VCaP (cell line): Measurements from ENCODE around the gene SLC22A1.
A peak's percentile ranks its signal among the peaks of the same experiment; 100 is the strongest.

Experiments
- H3K27ac ChIP-seq: fragments of 450-650 bp; 2 replicates; pipeline ENCODE4 v1.5.1; 2017
- TF ChIP-seq, protein P1 (sequence below): fragments of 450-650 bp; conservative IDR thresholded peaks from 2 replicates; pipeline ENCODE4 v1.5.1; 2017; ENCODE audit warnings: mild to moderate bottlenecking, moderate library complexity

The SLC22A1 gene

DNA sequence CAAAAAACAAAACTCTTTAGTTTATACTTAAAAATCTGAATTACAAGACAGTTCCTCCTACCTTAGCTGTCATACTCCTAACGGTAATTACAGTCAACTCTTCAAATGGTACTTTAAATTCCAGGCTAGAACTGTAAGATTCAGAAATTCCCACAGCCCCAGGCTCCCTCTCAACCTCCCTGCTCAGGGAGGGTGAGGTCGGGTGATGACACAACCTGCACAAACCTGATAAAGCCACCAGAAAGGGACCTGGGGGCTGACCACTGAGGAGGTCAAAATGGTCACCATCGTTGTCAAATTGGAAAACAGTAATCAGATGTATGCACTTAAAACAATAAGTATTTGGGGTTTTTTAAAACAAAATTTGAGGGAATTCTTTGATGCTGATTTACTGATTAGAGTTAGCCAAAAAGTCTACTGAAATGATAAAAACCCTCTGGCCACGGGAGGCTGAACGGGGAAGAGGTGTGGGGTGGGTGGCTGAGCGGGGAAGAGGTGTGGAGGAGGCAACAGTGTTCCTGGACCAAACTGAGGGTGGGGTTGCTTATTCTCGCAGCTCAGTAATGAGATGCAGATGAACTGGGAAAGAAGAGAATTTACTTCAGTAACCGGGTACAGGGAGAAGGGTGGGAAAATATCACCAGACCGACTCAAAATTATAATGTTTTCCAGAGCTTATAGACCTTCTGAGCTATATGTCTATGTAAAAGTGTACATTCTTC, 52.4 kb downstream of the SLC22A1 start:
- TF ChIP-seq, protein P1, sequence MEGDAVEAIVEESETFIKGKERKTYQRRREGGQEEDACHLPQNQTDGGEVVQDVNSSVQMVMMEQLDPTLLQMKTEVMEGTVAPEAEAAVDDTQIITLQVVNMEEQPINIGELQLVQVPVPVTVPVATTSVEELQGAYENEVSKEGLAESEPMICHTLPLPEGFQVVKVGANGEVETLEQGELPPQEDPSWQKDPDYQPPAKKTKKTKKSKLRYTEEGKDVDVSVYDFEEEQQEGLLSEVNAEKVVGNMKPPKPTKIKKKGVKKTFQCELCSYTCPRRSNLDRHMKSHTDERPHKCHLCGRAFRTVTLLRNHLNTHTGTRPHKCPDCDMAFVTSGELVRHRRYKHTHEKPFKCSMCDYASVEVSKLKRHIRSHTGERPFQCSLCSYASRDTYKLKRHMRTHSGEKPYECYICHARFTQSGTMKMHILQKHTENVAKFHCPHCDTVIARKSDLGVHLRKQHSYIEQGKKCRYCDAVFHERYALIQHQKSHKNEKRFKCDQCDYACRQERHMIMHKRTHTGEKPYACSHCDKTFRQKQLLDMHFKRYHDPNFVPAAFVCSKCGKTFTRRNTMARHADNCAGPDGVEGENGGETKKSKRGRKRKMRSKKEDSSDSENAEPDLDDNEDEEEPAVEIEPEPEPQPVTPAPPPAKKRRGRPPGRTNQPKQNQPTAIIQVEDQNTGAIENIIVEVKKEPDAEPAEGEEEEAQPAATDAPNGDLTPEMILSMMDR, result no peak
- H3K27ac ChIP-seq, result no peak overlapping the region

DNA sequence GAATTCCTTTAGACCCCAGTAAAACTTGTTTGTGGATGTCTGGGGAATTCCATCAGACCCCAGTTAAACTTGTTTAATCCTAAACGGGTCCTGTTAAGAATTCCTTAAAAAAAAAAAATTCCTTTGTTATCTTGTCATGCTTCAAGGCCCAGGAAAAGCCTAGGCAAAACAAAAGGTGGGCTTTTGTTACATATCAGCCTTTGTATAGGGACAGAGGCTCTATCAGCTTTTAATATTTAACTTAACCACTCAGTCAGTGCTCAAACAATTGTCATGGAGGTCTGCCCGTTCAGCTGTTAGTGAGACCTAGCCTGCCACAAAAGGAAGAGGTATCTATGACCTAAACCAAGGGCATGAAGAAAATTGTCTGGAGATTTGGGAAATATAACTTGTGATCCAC, 53.1 kb downstream of the SLC22A1 start:
- no peak overlapping the region for H3K27ac ChIP-seq
- TF ChIP-seq, protein P1, result no peak

DNA sequence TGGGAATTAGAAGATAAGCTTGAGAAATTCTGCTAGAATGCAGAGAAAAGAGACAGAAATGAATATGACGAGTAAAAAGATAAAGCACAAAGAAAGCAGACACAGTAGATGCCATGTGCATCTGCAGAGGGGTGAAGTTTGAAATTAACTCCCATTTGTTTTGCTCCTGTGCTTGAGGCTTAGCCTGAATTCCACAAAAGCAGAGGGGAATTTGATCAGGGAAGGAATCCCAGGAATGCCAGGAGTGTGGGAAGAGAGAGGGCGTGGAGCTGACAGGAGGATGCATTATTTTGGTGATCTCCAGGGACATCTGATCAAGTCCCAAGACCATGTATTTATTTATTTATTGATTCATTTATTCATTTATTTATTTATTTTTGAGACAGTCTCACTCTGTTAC, 55.6 kb downstream of the SLC22A1 start:
- TF ChIP-seq, protein P1, result no peak
- H3K27ac ChIP-seq, result no peak overlapping the region

DNA sequence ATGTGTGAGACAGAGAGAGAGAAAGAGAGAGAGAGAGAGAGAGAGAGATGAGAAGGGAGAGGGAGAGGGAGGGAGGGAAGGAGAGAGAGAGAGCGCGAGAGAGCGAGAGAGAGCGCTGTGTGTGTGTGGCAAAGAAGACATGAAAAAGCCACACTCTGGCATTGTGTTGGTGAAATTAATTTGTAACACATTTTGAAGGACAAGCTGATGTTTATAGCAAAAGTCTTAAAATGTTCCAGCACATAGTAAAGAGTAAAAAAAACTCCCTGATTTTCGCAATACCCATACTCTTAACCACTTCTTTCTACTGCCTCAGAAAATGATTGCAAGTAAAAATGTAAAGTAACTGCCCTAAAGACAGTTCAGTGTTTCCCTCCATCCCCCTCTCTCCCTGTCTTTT, 56.7 kb downstream of the SLC22A1 start:
- H3K27ac ChIP-seq, result no peak overlapping the region
- TF ChIP-seq, protein P1, result no peak

DNA sequence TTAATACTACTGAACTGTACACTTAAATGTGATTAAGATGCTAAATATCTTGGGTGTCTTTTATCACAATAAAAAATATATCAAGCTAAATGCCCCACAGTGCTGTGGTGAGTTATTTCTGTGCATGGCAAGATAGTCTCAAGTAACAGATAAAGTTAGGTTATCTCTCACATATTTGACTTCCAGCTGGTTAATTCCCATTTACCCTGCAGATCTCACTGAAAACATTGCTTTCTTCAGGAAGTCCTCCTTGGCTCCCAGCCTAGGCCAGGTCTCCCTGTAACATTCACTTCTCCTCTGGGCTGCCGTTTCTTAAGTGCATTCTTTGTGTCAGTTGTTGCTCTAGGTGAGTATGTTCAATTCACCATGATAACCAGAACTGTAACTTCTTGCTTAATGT, 59.1 kb downstream of the SLC22A1 start:
- peak overlapping the region; percentile 57 for H3K27ac ChIP-seq
- TF ChIP-seq, protein P1, result no peak

DNA sequence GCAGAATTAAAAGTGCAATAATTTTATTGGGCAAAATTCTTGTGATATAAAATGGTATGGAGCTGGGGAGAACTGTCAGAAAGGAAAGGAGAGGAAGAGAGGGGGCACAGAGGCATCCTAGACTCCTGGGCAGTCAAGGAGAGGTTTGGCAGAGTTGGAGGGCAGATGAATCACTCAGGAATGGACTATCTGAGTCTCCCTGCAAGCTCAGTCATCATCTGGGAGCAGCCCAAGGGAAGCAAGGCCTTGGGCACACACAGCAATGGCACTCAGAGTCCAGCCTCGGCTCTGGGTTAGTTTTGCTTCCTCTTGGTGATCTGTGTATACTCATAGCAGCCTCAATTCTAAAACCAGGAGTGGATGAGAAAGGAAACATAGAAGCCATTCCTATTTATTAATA, 67.2 kb downstream of the SLC22A1 start:
- TF ChIP-seq, protein P1, result no peak
- no peak overlapping the region for H3K27ac ChIP-seq

DNA sequence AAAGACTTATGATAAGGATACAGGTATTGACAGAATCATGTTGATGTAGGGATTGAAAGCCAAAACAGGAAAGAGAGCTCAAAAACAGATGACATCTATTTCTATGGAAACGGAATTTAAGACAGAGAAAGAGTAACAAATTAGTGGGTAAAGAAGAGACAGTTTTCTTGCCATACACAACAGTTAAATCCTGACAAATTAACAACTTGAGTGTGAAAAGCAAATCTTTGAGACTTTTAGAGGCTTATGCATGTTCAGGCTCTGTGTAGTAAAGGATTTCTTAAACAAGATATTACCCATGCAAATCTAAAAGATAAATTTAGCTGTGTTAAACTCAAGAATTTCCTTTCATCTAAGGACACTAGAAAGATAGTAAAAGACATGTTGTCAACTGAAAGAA, 68.5 kb downstream of the SLC22A1 start:
- TF ChIP-seq, protein P1, result no peak
- no peak overlapping the region for H3K27ac ChIP-seq
